GM12878 (cell line): Measurements from ENCODE around the gene CWC27. TPM values are rescaled to one million over a fixed set of nuclear protein-coding genes. Genes with fewer than 3 reads are reported as not detected.

Source experiments
- ATF3 ChIP-seq: IDR thresholded peaks from 2 replicates; pipeline ENCODE4 v1.6.1; 2011; ENCODE audit warnings: low read depth, mild to moderate bottlenecking, low read length, moderate library complexity, borderline replicate concordance; ENCODE audit errors: extremely low read depth
- CHD1 ChIP-seq: IDR thresholded peaks from 2 replicates; pipeline ENCODE4 v1.6.1; 2012; ENCODE audit warnings: low read depth, low read length, improper control_type of control experiment
- CHD2 ChIP-seq: IDR thresholded peaks from 2 replicates; pipeline ENCODE4 v1.6.1; 2011; ENCODE audit warnings: low read depth, low read length, improper control_type of control experiment, borderline replicate concordance
- CHD4 ChIP-seq: fragments of 200-600 bp; sonication (generic); IDR thresholded peaks from 2 replicates; pipeline ENCODE4 v1.6.1; 2016; ENCODE audit warnings: mild to moderate bottlenecking
- EED ChIP-seq: sonication (generic); IDR thresholded peaks from 2 replicates; pipeline ENCODE4 v1.6.1; 2016; ENCODE audit warnings: antibody characterized with exemption, low read depth
- ELK1 ChIP-seq: IDR thresholded peaks from 2 replicates; pipeline ENCODE4 v1.6.1; 2012; ENCODE audit warnings: low read depth, low read length, improper control_type of control experiment
- EZH2 ChIP-seq: IDR thresholded peaks from 2 replicates; pipeline ENCODE4 v1.6.1; 2012; ENCODE audit warnings: low read depth, mild to moderate bottlenecking, control low read depth, inconsistent platforms, low read length, borderline replicate concordance; ENCODE audit not compliant: control insufficient read depth
- HCFC1 ChIP-seq: fragments of 150-350 bp; IDR thresholded peaks from 2 replicates; pipeline ENCODE4 v1.6.1; 2014; ENCODE audit warnings: low read length
- HDAC2 ChIP-seq: fragments of 200-600 bp; sonication (generic); IDR thresholded peaks from 2 replicates; pipeline ENCODE4 v1.6.1; 2017
- IKZF1 ChIP-seq: fragments of 450-650 bp; conservative IDR thresholded peaks from 2 replicates; pipeline ENCODE4 v1.6.1; 2017; ENCODE audit warnings: antibody characterized with exemption, mild to moderate bottlenecking
- IRF3 ChIP-seq: fragments of 450-650 bp; IDR thresholded peaks from 2 replicates; pipeline ENCODE4 v1.6.1; 2014; ENCODE audit warnings: mild to moderate bottlenecking
- KDM1A ChIP-seq: fragments of 200-600 bp; sonication (generic); IDR thresholded peaks from 2 replicates; pipeline ENCODE4 v1.6.1; 2016; ENCODE audit warnings: borderline replicate concordance
- MEF2A ChIP-seq: IDR thresholded peaks from 2 replicates; pipeline ENCODE4 v1.6.1; 2011; ENCODE audit warnings: low read depth, mild to moderate bottlenecking, low read length, moderate library complexity; ENCODE audit not compliant: insufficient read depth
- MXI1 ChIP-seq: fragments of 150-350 bp; IDR thresholded peaks from 2 replicates; pipeline ENCODE4 v1.6.1; 2011; ENCODE audit warnings: low read depth, mild to moderate bottlenecking, inconsistent platforms, low read length, improper control_type of control experiment
- NFIC ChIP-seq: IDR thresholded peaks from 2 replicates; pipeline ENCODE4 v1.6.1; 2012; ENCODE audit warnings: low read depth, mild to moderate bottlenecking, inconsistent platforms, low read length, moderate library complexity
- NFXL1 ChIP-seq: fragments of 450-650 bp; IDR thresholded peaks from 2 replicates; pipeline ENCODE4 v1.6.1; 2017; ENCODE audit warnings: antibody characterized with exemption, mild to moderate bottlenecking, borderline replicate concordance
- NRF1 ChIP-seq: conservative IDR thresholded peaks from 2 replicates; pipeline ENCODE4 v1.6.1; 2011; ENCODE audit warnings: mild to moderate bottlenecking, low read depth, low read length, improper control_type of control experiment
- PAX8 ChIP-seq: fragments of 450-650 bp; IDR thresholded peaks from 2 replicates; pipeline ENCODE4 v1.6.1; 2017; ENCODE audit warnings: mild to moderate bottlenecking, moderate library complexity
- PBX3 ChIP-seq: IDR thresholded peaks from 2 replicates; pipeline ENCODE4 v1.6.1; 2011; ENCODE audit warnings: mild to moderate bottlenecking, low read depth, low read length, moderate library complexity; ENCODE audit not compliant: insufficient replicate concordance
- SIX5 ChIP-seq: IDR thresholded peaks from 2 replicates; pipeline ENCODE4 v1.6.1; 2011; ENCODE audit warnings: mild to moderate bottlenecking, low read depth, low read length, moderate library complexity; ENCODE audit not compliant: severe bottlenecking
- STAT1 ChIP-seq: fragments of 450-650 bp; conservative IDR thresholded peaks from 2 replicates; pipeline ENCODE4 v1.6.1; 2014; ENCODE audit warnings: antibody characterized with exemption, mild to moderate bottlenecking
- TCF7 ChIP-seq: IDR thresholded peaks from 2 replicates; pipeline ENCODE4 v1.6.1; 2014; ENCODE audit warnings: antibody characterized with exemption, borderline replicate concordance
- ZNF24 ChIP-seq: fragments of 450-650 bp; IDR thresholded peaks from 2 replicates; pipeline ENCODE4 v1.6.1; 2017; ENCODE audit warnings: antibody characterized with exemption, mild to moderate bottlenecking
- ZNF592 ChIP-seq: fragments of 450-650 bp; IDR thresholded peaks from 2 replicates; pipeline ENCODE4 v1.6.1; 2017; ENCODE audit warnings: mild to moderate bottlenecking, moderate library complexity
- polyA plus RNA-seq, 11 experiments: library from polyadenylated mRNA; depleted of rRNA in 4 of 11; unstranded in 6 of 11; stranded (reverse) in 5 of 11; fragments of >200 nt; fragmentation: Nextera tagmentation in 4 of 11; fragmentation: Illumina TruSeq in 1 of 11; extraction: Ambion mirVana in 4 of 11; extraction: Trizol in 1 of 11; gene quantifications; 1 replicate in 1 of 11; 2 replicates in 10 of 11; pipeline versions ENCODE4 v1.2.1 to v1.2.3, GENCODE V29; 2011 to 2016; ENCODE audit warnings: inconsistent platforms in 2 of 11, missing spikeins in 2 of 11, low read depth in 1 of 11
- total RNA-seq, 4 experiments: library from RNA; depleted of rRNA in 3 of 4; stranded (reverse); fragments of >200 nt in 3 of 4; fragmentation: Illumina TruSeq in 1 of 4; extraction: Trizol in 1 of 4; gene quantifications; 2 replicates each; pipeline versions ENCODE4 v1.2.1 to v1.2.3, GENCODE V29; 2013 to 2021

The CWC27 gene
- total and polyA plus RNA-seq, 10 of the 15 experiments (the other 5 are each of a cell fraction or from before 2014, with no cell fraction given), result 21.7 to 61.9 (median 47.0) TPM

GRCh38 chr5:65047948-65048690 is 279.4 kb downstream of the CWC27 start (continued):
- TF ChIP-seq IRF3 (no peak), CHD2 (no peak), ATF3 (no peak), EZH2 (no peak), HDAC2 (no peak), STAT1 (no peak), CHD1 (no peak), IKZF1 (peak; percentile 83), NRF1 (no peak), ZNF24 (no peak), TCF7 (no peak), CHD4 (no peak), MEF2A (peak; percentile 41; the same call in 1 of the 2 replicates), SIX5 (no peak), HCFC1 (no peak), PBX3 (no peak), KDM1A (no peak), ZNF592 (no peak), PAX8 (no peak), NFXL1 (no peak), ELK1 (no peak), NFIC (peak; percentile 80), MXI1 (no peak), EED (peak; percentile 62)
